ENCODE data around the gene HCRT.

GRCh38 chr17:42182927-42183734 is 2.1 kb downstream of the HCRT start:
- TF ChIP-seq CTCF (IDR thresholded peaks at IDR 0.05; ENCODE audit: low read depth, low read length): no peak
- TF ChIP-seq POLR2A (IDR thresholded peaks at IDR 0.05; ENCODE audit: extremely low read depth, insufficient read length): no peak
- TF ChIP-seq MYC (IDR thresholded peaks at IDR 0.05; ENCODE audit: low read depth, low read length): no peak

All from NB4 (cell line).